ENCODE data around the gene TMEM221.
"Not testable (repeated sequence)": the region's sequence is repeated elsewhere in the genome, so short reads cannot be mapped to it uniquely, and the experiment has no call there.

TMEM221 gene

GRCh38 chr19:17479325-17479791 is 30.9 kb upstream of the TMEM221 start:
- no peaks in the 10 kb centered on the region for H3K27me3 ChIP-seq (replicated peaks; ENCODE audit: control insufficient read depth, insufficient read depth, low read length)
- H3K36me3 ChIP-seq (ENCODE audit: control insufficient read depth, insufficient read depth, low read length) = no peaks in the 10 kb centered on the region
- no peak overlapping the region for H3K4me3 ChIP-seq (replicated peaks; ENCODE audit: low read depth, low read length)
- no peak for TF ChIP-seq CTCF (IDR thresholded peaks at IDR 0.05; ENCODE audit: insufficient read depth, low read length, poor library complexity, severe bottlenecking)
- DNase-seq (ENCODE audit: extremely low read depth, insufficient read length) = no peak

GRCh38 chr19:17475541-17476115 is 27.2 kb upstream of the TMEM221 start:
- no peak for DNase-seq (ENCODE audit: extremely low read depth, insufficient read length)
- no peak for TF ChIP-seq CTCF (IDR thresholded peaks at IDR 0.05; ENCODE audit: insufficient read depth, low read length, poor library complexity, severe bottlenecking)
- no peaks in the 10 kb centered on the region for H3K27me3 ChIP-seq (replicated peaks; ENCODE audit: control insufficient read depth, insufficient read depth, low read length)
- no peaks in the 10 kb centered on the region for H3K36me3 ChIP-seq (ENCODE audit: control insufficient read depth, insufficient read depth, low read length)
- H3K4me3 ChIP-seq (replicated peaks; ENCODE audit: low read depth, low read length) = no peak overlapping the region

- DNase-seq (ENCODE audit: extremely low read depth, insufficient read length); H3K36me3 ChIP-seq (ENCODE audit: control insufficient read depth, insufficient read depth, low read length); H3K27me3 ChIP-seq (replicated peaks; ENCODE audit: control insufficient read depth, insufficient read depth, low read length); H3K4me3 ChIP-seq (replicated peaks; ENCODE audit: low read depth, low read length): not testable (repeated sequence)
Measured at GRCh38 chr19:17475011-17475540, 26.6 kb upstream of the TMEM221 start.

- DNase-seq (ENCODE audit: extremely low read depth, insufficient read length) = no peak
- Histone ChIP-seq H3K36me3 (ENCODE audit: control insufficient read depth, insufficient read depth, low read length) (no peaks in the 10 kb centered on the region), H3K27me3 (replicated peaks; ENCODE audit: control insufficient read depth, insufficient read depth, low read length) (no peaks in the 10 kb centered on the region), H3K4me3 (replicated peaks; ENCODE audit: low read depth, low read length) (no peak overlapping the region)
- TF ChIP-seq CTCF (IDR thresholded peaks at IDR 0.05; ENCODE audit: insufficient read depth, low read length, poor library complexity, severe bottlenecking) = no peak
Measured at GRCh38 chr19:17473041-17473440, 24.6 kb upstream of the TMEM221 start.

- Histone ChIP-seq H3K27me3 (replicated peaks; ENCODE audit: control insufficient read depth, insufficient read depth, low read length) (no peaks in the 10 kb centered on the region), H3K36me3 (ENCODE audit: control insufficient read depth, insufficient read depth, low read length) (no peaks in the 10 kb centered on the region), H3K4me3 (replicated peaks; ENCODE audit: low read depth, low read length) (no peak overlapping the region)
- DNase-seq (ENCODE audit: extremely low read depth, insufficient read length) = no peak
- TF ChIP-seq CTCF (IDR thresholded peaks at IDR 0.05; ENCODE audit: insufficient read depth, low read length, poor library complexity, severe bottlenecking) = no peak
Measured at GRCh38 chr19:17471410-17472125, 23.1 kb upstream of the TMEM221 start.

- no peak for TF ChIP-seq CTCF (IDR thresholded peaks at IDR 0.05; ENCODE audit: insufficient read depth, low read length, poor library complexity, severe bottlenecking)
- peak; percentile 93 for DNase-seq (ENCODE audit: extremely low read depth, insufficient read length)
- no peaks in the 10 kb centered on the region for H3K27me3 ChIP-seq (replicated peaks; ENCODE audit: control insufficient read depth, insufficient read depth, low read length)
- H3K36me3 ChIP-seq (ENCODE audit: control insufficient read depth, insufficient read depth, low read length) = no peaks in the 10 kb centered on the region
- H3K4me3 ChIP-seq (replicated peaks; ENCODE audit: low read depth, low read length) = peak within 1 kb of the TSS; percentile 75
Measured at GRCh38 chr19:17470068-17470841, 21.8 kb upstream of the TMEM221 start, which contains the start of gene SLC27A1. TSS of gene SLC27A1 (plus strand) at chr19:17470524. CDS start at chr19:17470541, 17 bp downstream.

All from GM06990 (cell line).